ENCODE data around the gene KRTCAP3.
A peak's percentile ranks its signal among the peaks of the same experiment; 100 is the strongest.

DNA sequence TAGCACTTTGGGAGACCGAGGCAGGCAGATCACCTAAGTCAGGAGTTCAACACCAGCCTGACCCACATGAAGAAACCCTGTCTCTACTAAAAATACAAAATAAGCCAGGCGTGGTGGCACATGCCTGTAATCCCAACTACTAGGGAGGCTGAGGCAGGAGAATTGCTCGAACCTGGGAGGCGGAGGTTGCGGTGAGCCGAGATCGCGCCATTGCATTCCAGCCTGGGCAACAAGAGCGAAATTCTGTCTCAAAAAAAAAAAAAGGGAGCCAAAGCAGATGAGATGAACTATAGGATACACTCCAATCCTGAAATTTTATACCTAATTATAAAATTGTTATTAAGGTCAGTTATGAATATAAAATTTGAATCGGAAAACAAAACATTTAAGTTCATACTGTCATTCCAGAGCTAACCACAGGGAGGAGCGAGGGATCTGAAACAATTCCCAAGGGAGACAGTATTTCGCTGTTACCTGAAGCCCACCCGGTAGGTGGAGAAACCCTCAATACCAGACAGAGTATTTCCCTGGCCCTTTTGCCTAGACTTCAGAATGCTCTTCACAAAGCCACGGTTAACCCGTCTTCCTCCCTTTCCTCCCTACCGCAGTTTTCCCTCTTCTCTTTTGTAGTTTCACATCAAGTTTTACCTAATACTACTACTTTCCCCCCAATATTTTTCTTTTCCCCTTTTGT is 34.2 kb upstream of the KRTCAP3 start:
- TF ChIP-seq SP1 (IDR thresholded peaks at IDR 0.05; ENCODE audit: low read depth, low read length) (no peak), TEAD4 (IDR thresholded peaks at IDR 0.05; ENCODE audit: low read depth, low read length) (no peak), BCL11A (IDR thresholded peaks at IDR 0.05; ENCODE audit: low read depth in 2 of 2, low read length in 2 of 2) (no peak), RBBP5 (IDR thresholded peaks at IDR 0.05; ENCODE audit: borderline replicate concordance, low read depth, low read length) (no peak), EZH2 (IDR thresholded peaks at IDR 0.05; ENCODE audit: low read depth, low read length, severe bottlenecking) (no peak), TAF1 (IDR thresholded peaks at IDR 0.05; ENCODE audit: low read depth, low read length) (peak; percentile 55; the same call in 1 of the 2 replicates), EP300 (IDR thresholded peaks at IDR 0.05; ENCODE audit: borderline replicate concordance in 1 of 2, low read depth in 2 of 2, low read length in 2 of 2) (no peak), MAFK (IDR thresholded peaks at IDR 0.05; ENCODE audit: low read depth, low read length) (no peak), POLR2AphosphoS5 (IDR thresholded peaks at IDR 0.05; ENCODE audit: low read depth, low read length) (no peak), YY1 (IDR thresholded peaks at IDR 0.05; ENCODE audit: low read depth, low read length) (no peak), FOSL1 (IDR thresholded peaks at IDR 0.05; ENCODE audit: insufficient read depth, low read depth, low read length) (no peak), EGR1 (IDR thresholded peaks at IDR 0.05; ENCODE audit: borderline replicate concordance, low read depth, low read length) (no peak)
- TF ChIP-seq, protein P1, sequence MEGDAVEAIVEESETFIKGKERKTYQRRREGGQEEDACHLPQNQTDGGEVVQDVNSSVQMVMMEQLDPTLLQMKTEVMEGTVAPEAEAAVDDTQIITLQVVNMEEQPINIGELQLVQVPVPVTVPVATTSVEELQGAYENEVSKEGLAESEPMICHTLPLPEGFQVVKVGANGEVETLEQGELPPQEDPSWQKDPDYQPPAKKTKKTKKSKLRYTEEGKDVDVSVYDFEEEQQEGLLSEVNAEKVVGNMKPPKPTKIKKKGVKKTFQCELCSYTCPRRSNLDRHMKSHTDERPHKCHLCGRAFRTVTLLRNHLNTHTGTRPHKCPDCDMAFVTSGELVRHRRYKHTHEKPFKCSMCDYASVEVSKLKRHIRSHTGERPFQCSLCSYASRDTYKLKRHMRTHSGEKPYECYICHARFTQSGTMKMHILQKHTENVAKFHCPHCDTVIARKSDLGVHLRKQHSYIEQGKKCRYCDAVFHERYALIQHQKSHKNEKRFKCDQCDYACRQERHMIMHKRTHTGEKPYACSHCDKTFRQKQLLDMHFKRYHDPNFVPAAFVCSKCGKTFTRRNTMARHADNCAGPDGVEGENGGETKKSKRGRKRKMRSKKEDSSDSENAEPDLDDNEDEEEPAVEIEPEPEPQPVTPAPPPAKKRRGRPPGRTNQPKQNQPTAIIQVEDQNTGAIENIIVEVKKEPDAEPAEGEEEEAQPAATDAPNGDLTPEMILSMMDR (IDR thresholded peaks at IDR 0.05; ENCODE audit: control extremely low read depth in 1 of 3, insufficient read depth in 1 of 3, low read depth in 1 of 3, low read length in 3 of 3) = peak; percentile 11 to 83 (median 72)
- TF ChIP-seq, protein P2, sequence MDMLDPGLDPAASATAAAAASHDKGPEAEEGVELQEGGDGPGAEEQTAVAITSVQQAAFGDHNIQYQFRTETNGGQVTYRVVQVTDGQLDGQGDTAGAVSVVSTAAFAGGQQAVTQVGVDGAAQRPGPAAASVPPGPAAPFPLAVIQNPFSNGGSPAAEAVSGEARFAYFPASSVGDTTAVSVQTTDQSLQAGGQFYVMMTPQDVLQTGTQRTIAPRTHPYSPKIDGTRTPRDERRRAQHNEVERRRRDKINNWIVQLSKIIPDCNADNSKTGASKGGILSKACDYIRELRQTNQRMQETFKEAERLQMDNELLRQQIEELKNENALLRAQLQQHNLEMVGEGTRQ (IDR thresholded peaks at IDR 0.05; ENCODE audit: low read length) = no peak
